ENCODE measurements around the gene RELL2.
A peak's percentile ranks its signal among the peaks of the same experiment; 100 is the strongest.

DNA sequence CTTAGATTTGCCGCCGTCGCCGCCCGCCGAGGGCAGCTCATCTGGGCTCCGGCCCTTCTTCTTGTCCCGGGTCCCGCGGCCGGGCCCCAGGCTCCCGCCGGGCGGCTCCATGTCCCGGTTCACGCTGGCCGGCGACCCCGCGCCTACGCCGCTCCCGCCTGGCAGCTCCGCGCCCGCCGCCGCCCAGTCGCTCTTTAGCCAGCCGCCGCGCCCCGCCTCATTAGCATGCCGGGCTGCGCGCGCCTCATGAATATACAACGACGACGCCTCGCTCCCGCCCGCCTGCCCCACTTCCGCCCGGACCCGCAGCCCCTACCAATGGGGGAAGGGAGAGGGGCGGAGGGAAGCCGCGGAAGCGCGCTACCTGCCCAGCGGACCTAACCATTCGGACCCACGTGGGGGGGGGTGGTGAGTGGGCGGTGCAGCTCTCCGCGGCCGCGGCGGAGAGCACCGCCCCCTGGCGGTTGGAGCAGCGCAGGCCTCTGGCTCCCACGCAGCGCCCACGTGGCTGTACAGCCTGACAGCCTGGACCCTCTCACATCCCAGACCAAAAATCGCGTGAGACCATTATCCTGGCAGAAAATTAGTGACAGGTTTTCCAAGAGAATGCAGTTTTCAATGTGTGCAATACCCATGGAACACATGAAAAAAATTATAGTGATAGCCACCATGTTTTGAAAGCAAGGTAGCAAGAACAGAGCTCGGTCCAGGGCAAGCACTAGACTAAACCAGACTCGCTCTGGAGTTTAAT, 17.8 kb upstream of the RELL2 start, which contains the start of gene DIAPH1:
- peak; percentile 72; the same call in 1 of the 2 replicates for TF ChIP-seq SIN3A (IDR thresholded peaks at IDR 0.05; ENCODE audit: borderline replicate concordance, insufficient read depth, low read length)
- TF ChIP-seq FOXP2 (optimal IDR thresholded peaks at IDR 0.05; ENCODE audit: borderline replicate concordance, extremely low read depth, extremely low read length, insufficient read depth) = peak; percentile 98
- TF ChIP-seq TAF1 (IDR thresholded peaks at IDR 0.05; ENCODE audit: borderline replicate concordance, insufficient read depth, low read length) = peak; percentile 37; the same call in 1 of the 2 replicates
- peak; percentile 71 for TF ChIP-seq POLR2AphosphoS5 (IDR thresholded peaks at IDR 0.05; ENCODE audit: low read depth, low read length)
- TF ChIP-seq, protein P1, sequence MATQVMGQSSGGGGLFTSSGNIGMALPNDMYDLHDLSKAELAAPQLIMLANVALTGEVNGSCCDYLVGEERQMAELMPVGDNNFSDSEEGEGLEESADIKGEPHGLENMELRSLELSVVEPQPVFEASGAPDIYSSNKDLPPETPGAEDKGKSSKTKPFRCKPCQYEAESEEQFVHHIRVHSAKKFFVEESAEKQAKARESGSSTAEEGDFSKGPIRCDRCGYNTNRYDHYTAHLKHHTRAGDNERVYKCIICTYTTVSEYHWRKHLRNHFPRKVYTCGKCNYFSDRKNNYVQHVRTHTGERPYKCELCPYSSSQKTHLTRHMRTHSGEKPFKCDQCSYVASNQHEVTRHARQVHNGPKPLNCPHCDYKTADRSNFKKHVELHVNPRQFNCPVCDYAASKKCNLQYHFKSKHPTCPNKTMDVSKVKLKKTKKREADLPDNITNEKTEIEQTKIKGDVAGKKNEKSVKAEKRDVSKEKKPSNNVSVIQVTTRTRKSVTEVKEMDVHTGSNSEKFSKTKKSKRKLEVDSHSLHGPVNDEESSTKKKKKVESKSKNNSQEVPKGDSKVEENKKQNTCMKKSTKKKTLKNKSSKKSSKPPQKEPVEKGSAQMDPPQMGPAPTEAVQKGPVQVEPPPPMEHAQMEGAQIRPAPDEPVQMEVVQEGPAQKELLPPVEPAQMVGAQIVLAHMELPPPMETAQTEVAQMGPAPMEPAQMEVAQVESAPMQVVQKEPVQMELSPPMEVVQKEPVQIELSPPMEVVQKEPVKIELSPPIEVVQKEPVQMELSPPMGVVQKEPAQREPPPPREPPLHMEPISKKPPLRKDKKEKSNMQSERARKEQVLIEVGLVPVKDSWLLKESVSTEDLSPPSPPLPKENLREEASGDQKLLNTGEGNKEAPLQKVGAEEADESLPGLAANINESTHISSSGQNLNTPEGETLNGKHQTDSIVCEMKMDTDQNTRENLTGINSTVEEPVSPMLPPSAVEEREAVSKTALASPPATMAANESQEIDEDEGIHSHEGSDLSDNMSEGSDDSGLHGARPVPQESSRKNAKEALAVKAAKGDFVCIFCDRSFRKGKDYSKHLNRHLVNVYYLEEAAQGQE (IDR thresholded peaks at IDR 0.05; ENCODE audit: insufficient read depth in 1 of 2, low read depth in 2 of 2, low read length in 2 of 2) = 0 out of 4 replicates have a peak, but pooled peaks of 1 of the 2 experiments have one; percentile 22

Measured in PFSK-1 (cell line).